ENCODE measurements around the gene SELENOW. TPM values are rescaled to one million over a fixed set of nuclear protein-coding genes. Genes with fewer than 3 reads are reported as not detected.
"Not testable (repeated sequence)": the region's sequence is repeated elsewhere in the genome, so short reads cannot be mapped to it uniquely, and the experiment has no call there.

The SELENOW gene
- total RNA-seq, 1 experiment from 2014 or later: 233 TPM

DNA sequence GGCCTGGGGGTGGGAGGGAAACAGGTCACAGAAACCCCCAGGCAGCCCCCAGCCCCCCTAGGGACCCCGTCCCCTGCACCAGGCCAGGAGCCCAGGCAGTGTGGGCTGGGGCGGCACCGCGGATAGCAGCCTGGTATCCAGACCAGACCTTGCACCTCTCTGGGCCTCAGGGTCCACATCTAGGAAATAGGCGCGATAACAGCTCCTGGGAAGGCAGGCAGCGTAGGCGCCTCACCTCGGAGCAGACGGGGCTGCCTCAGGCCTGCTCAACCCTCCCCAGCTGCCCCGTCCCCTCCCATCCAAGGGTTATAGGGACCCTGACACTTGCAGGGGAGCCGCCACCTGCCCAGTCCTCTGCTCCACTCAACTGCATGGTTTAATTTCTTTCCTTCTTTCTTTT, 25.2 kb downstream of the SELENOW start:
- in situ Hi-C loops (cut with HindIII; ENCODE audit: low pct_unique_long_range_greater_than_20kb, low sequenced_read_pairs): not testable (repeated sequence)

DNA sequence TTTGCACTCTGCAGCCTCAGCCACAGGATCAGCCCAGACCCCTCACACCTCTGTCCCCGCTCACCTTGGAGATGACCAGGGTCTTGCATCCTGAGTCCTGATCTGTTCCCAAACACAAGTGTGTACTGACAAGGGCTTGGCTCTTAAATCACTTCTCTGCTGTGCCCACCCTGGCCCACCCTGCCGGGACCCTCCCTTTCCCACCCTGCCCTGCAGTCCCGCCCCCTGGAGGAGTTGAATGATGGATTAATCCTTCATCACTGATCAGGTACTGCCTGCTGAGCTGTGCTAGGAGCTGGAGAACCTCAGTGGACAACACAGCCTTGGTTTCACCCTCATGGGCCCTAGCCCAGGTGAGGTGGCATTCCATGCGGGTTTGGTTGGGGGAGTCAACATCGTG, 25.9 kb downstream of the SELENOW start, which contains the start of gene TPRX1:
TSS of gene TPRX1 (minus strand) at position 101 of the 400 bp plus-strand sequence. CDS start at position 89, 12 bp downstream.
- in situ Hi-C loops (cut with HindIII; ENCODE audit: low pct_unique_long_range_greater_than_20kb, low sequenced_read_pairs); DNase-seq (ENCODE audit: low read depth): not testable (repeated sequence)

More for the DNA sequence above, 25.2 kb downstream of the SELENOW start:
- DNase-seq (ENCODE audit: low read depth): not testable (repeated sequence)

- in situ Hi-C loops (cut with HindIII; ENCODE audit: low pct_unique_long_range_greater_than_20kb, low sequenced_read_pairs): no loop called here
Observed at GRCh38 chr19:47805313-47805712, 26.8 kb downstream of the SELENOW start.

GRCh38 chr19:47806435-47806834, 27.9 kb downstream of the SELENOW start:
- no peak for DNase-seq (ENCODE audit: low read depth)
- in situ Hi-C loops (cut with HindIII; ENCODE audit: low pct_unique_long_range_greater_than_20kb, low sequenced_read_pairs): no loop called here

More at GRCh38 chr19:47805313-47805712, 26.8 kb downstream of the SELENOW start:
- DNase-seq (ENCODE audit: low read depth): no peak

DNA sequence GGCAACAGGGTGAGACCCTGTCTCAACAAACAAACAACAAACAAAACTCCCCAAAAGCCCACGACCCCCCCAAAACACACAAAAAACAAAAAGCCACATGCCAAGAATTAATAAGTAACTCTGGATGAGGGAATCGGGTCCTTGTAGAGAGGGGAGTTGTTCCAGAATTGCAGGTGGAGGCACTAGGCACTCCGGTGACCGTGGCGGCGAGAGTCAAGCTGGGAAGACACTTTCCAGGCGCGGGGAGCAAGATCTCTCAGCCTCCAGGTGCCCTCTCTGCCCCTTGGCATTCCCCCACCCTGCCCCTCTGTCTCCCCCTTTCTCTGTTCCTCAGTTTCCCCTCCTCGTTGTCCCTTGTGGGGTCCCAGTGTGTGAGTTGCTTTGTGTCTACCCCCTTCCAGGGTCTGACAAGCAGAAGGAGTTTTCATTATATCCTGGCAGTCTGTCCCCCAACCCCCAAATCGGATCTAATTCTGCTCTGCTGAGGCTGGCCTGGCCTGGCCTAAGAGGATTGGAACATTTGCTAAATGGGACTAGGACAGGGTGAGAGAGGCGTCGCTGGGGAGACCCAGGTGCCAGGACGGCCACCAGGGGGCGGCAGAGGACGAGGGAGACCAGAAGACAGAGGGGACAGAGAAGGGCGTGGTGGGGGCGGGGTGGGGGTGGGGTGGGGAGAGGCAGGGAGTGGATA, 34.9 kb downstream of the SELENOW start:
- in situ Hi-C loops (cut with HindIII; ENCODE audit: low pct_unique_long_range_greater_than_20kb, low sequenced_read_pairs): no loop called here
- DNase-seq (ENCODE audit: low read depth): peak; percentile 35

DNA sequence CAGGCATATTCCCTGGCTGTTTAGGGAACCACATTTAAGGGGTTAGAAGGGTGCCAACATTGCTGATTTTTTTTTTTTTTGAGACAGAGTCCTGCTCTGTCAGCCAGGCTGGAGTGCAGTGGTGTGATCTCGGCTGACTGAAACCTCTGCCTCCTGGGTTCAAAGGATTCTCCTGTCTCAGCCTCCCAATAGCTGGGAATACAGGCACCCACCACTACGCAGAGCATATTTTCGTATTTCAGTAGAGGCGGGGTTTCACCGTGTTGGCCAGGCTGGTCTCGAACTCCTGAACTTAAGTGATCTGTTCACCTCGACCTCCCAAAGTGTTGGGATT, 35.5 kb downstream of the SELENOW start:
- DNase-seq (ENCODE audit: low read depth): no peak
- in situ Hi-C loops (cut with HindIII; ENCODE audit: low pct_unique_long_range_greater_than_20kb, low sequenced_read_pairs): no loop called here

DNA sequence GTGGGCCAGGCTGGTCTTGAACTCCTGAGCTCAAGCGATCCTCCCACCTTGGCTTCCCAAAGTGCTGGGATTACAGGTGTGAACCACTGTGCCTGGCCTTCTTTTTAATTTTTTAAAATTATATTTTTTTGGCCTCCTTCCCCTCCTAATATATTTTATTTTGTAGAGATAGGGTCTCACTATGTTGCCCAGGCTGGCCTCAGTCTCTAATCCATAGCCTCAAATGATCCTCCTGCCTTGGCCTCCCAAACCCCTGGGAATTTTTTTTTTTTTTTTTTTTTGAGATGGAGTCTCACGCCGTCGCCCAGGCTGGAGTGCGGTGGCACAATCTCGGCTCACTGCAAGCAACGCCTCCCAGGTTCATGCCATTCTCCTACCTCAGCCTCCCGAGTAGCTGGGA, 37.8 kb downstream of the SELENOW start:
- in situ Hi-C loops (cut with HindIII; ENCODE audit: low pct_unique_long_range_greater_than_20kb, low sequenced_read_pairs); DNase-seq (ENCODE audit: low read depth): not testable (repeated sequence)

GRCh38 chr19:47818221-47818620, 39.7 kb downstream of the SELENOW start:
- DNase-seq (ENCODE audit: low read depth); in situ Hi-C loops (cut with HindIII; ENCODE audit: low pct_unique_long_range_greater_than_20kb, low sequenced_read_pairs): not testable (repeated sequence)

GRCh38 chr19:47819858-47820257, 41.4 kb downstream of the SELENOW start:
- no peak for DNase-seq (ENCODE audit: low read depth)
- in situ Hi-C loops (cut with HindIII; ENCODE audit: low pct_unique_long_range_greater_than_20kb, low sequenced_read_pairs): no loop called here

GRCh38 chr19:47820410-47820809, 41.9 kb downstream of the SELENOW start:
- in situ Hi-C loops (cut with HindIII; ENCODE audit: low pct_unique_long_range_greater_than_20kb, low sequenced_read_pairs): no loop called here
- no peak for DNase-seq (ENCODE audit: low read depth)

GRCh38 chr19:47821460-47822020, 43.0 kb downstream of the SELENOW start, which contains the start of gene CRX:
Gene CRX, plus strand, starts transcription at chr19:47821937. Its CDS starts 12,507 bp downstream, at chr19:47834444.
- no peak for DNase-seq (ENCODE audit: low read depth)
- in situ Hi-C loops (cut with HindIII; ENCODE audit: low pct_unique_long_range_greater_than_20kb, low sequenced_read_pairs): no loop called here

- in situ Hi-C loops (cut with HindIII; ENCODE audit: low pct_unique_long_range_greater_than_20kb, low sequenced_read_pairs): no loop called here
- DNase-seq (ENCODE audit: low read depth): no peak
Observed at GRCh38 chr19:47824396-47824795, 45.9 kb downstream of the SELENOW start.

GRCh38 chr19:47826800-47827199, 48.3 kb downstream of the SELENOW start:
- in situ Hi-C loops (cut with HindIII; ENCODE audit: low pct_unique_long_range_greater_than_20kb, low sequenced_read_pairs): no loop called here

GRCh38 chr19:47832723-47833122, 54.2 kb downstream of the SELENOW start:
- in situ Hi-C loops (cut with HindIII; ENCODE audit: low pct_unique_long_range_greater_than_20kb, low sequenced_read_pairs): no loop called here

More at GRCh38 chr19:47826800-47827199, 48.3 kb downstream of the SELENOW start:
- DNase-seq (ENCODE audit: low read depth): no peak

More at GRCh38 chr19:47832723-47833122, 54.2 kb downstream of the SELENOW start:
- DNase-seq (ENCODE audit: low read depth): no peak

Other genes with a start within 250 kb of the SELENOW start
- gene ZNF541, start 205.6 kb upstream of the SELENOW start, total RNA-seq (2014; rRNA removed; shearing (Covaris generic); ENCODE audit: low replicate concordance): not detected in 2 replicates
- 0.29 and 0.34 TPM in 2 replicates for gene BICRA, start 169.6 kb upstream of the SELENOW start, total RNA-seq (2014; rRNA removed; shearing (Covaris generic); ENCODE audit: low replicate concordance)
- gene EHD2, start 65.3 kb upstream of the SELENOW start, total RNA-seq (2014; rRNA removed; shearing (Covaris generic); ENCODE audit: low replicate concordance): 7.4 and 12.4 TPM in 2 replicates
- gene NOP53, start 33.2 kb upstream of the SELENOW start, total RNA-seq (2014; rRNA removed; shearing (Covaris generic); ENCODE audit: low replicate concordance): 535 and 553 TPM in 2 replicates
- gene TPRX1, start 25.8 kb downstream of the SELENOW start, total RNA-seq (2014; rRNA removed; shearing (Covaris generic); ENCODE audit: low replicate concordance): not detected in 2 replicates
- gene CRX, start 43.2 kb downstream of the SELENOW start, total RNA-seq (2014; rRNA removed; shearing (Covaris generic); ENCODE audit: low replicate concordance): not detected in 2 replicates
- gene TPRX2, start 80.5 kb downstream of the SELENOW start, total RNA-seq (2014; rRNA removed; shearing (Covaris generic); ENCODE audit: low replicate concordance): not detected in 2 replicates
- gene SULT2A1, start 107.6 kb downstream of the SELENOW start, total RNA-seq (2014; rRNA removed; shearing (Covaris generic); ENCODE audit: low replicate concordance): not detected in 2 replicates
- gene BSPH1, start 213.5 kb downstream of the SELENOW start, total RNA-seq (2014; rRNA removed; shearing (Covaris generic); ENCODE audit: low replicate concordance): not detected in 2 replicates
- not detected in 2 replicates for gene ELSPBP1, start 215.9 kb downstream of the SELENOW start, total RNA-seq (2014; rRNA removed; shearing (Covaris generic); ENCODE audit: low replicate concordance)

All from Caki2 (cell line).